Fibroblast of the aortic adventitia (primary cell): Measurements from ENCODE around the gene FBLN5. TPM values are rescaled to one million over a fixed set of nuclear protein-coding genes. Genes with fewer than 3 reads are reported as not detected.

Experiments used
- DNase-seq: peaks from one replicate; pipeline ENCODE4 v3.0.0-alpha.2; 2010; ENCODE audit warnings: low read depth
- H3K4me3 ChIP-seq: 2 replicates; pipeline ENCODE4 v1.5.1; 2011; ENCODE audit warnings: low read depth, mild to moderate bottlenecking, control low read depth, low read length, moderate library complexity
- CTCF ChIP-seq: IDR thresholded peaks from 2 replicates; pipeline ENCODE4 v1.5.1; 2011; ENCODE audit warnings: mild to moderate bottlenecking, low read length, control low read depth, inconsistent platforms; ENCODE audit not compliant: insufficient read depth
- total RNA-seq: library from RNA; depleted of rRNA; stranded (reverse); fragments of >200 nt; gene quantifications from 2 replicates; pipeline ENCODE4 v1.2.3, GENCODE V29; 2012; ENCODE audit warnings: low replicate concordance

Gene FBLN5
- total RNA-seq, 1 donor = 137 TPM

GRCh38 chr14:91830777-91831176 lies 116.7 kb downstream of the FBLN5 start:
- TF ChIP-seq CTCF = no peak
- no peak overlapping the region for H3K4me3 ChIP-seq
- DNase-seq = no peak

- no peak for TF ChIP-seq CTCF
- H3K4me3 ChIP-seq = no peak overlapping the region
- DNase-seq = no peak
Observed at GRCh38 chr14:91829511-91829910, 118.0 kb downstream of the FBLN5 start.

- TF ChIP-seq CTCF = no peak
- no peak overlapping the region for H3K4me3 ChIP-seq
- DNase-seq = no peak
Observed at GRCh38 chr14:91827746-91828145, 119.7 kb downstream of the FBLN5 start.

Other genes with a start within 250 kb of the FBLN5 start
- gene CATSPERB, start 215.6 kb downstream of the FBLN5 start, total RNA-seq = 0.81 TPM in 1 of 2 replicates, not detected in the other
- 0.16 and 1.6 TPM in 2 replicates for gene TC2N, start 80.2 kb downstream of the FBLN5 start, total RNA-seq
- 37.0 and 53.3 TPM in 2 replicates for gene TRIP11, start 92.4 kb upstream of the FBLN5 start, total RNA-seq
- gene ATXN3, start 158.9 kb upstream of the FBLN5 start, total RNA-seq = 30.2 and 53.1 TPM in 2 replicates
- 286 and 765 TPM in 2 replicates for gene NDUFB1, start 174.0 kb upstream of the FBLN5 start, total RNA-seq
- gene CPSF2, start 174.3 kb upstream of the FBLN5 start, total RNA-seq = 58.1 and 58.3 TPM in 2 replicates